H9 (cell line): Measurements from ENCODE around the gene ANP32E. TPM values are rescaled to one million over a fixed set of nuclear protein-coding genes. Genes with fewer than 3 reads are reported as not detected.

Experiments
- DNase-seq: peaks from one replicate; pipeline ENCODE4 v3.0.0-alpha.2; 2017
- H2AFZ ChIP-seq: one replicate; pipeline ENCODE4 v1.6.1; 2013; ENCODE audit warnings: mild to moderate bottlenecking, low read length, control low read depth, moderate library complexity
- H2AK5ac ChIP-seq: 2 replicates; pipeline ENCODE4 v1.6.1; 2013; ENCODE audit warnings: low read length, control low read depth, mixed read lengths; ENCODE audit not compliant: insufficient read length
- H2BK120ac ChIP-seq: one replicate; pipeline ENCODE4 v1.6.1; 2013; ENCODE audit warnings: low read depth, mild to moderate bottlenecking, low read length, control low read depth, inconsistent platforms; ENCODE audit not compliant: poor library complexity, severe bottlenecking
- H2BK12ac ChIP-seq: 2 replicates; pipeline ENCODE4 v1.6.1; 2013; ENCODE audit warnings: low read length, control low read depth, mixed read lengths, low read depth; ENCODE audit not compliant: insufficient read length
- H2BK15ac ChIP-seq: 2 replicates; pipeline ENCODE4 v1.6.1; 2013; ENCODE audit warnings: low read depth, low read length, control low read depth
- H2BK20ac ChIP-seq: one replicate; pipeline ENCODE4 v1.6.1; 2013; ENCODE audit warnings: low read depth, mild to moderate bottlenecking, low read length, control low read depth, inconsistent platforms; ENCODE audit not compliant: poor library complexity, severe bottlenecking
- H2BK5ac ChIP-seq: 2 replicates; pipeline ENCODE4 v1.6.1; 2013; ENCODE audit warnings: low read length, control low read depth, mixed read lengths; ENCODE audit not compliant: insufficient read length
- H3K14ac ChIP-seq: 2 replicates; pipeline ENCODE4 v1.6.1; 2013; ENCODE audit warnings: low read length, control low read depth; ENCODE audit not compliant: insufficient read depth
- H3K18ac ChIP-seq: 2 replicates; pipeline ENCODE4 v1.6.1; 2013; ENCODE audit warnings: low read depth, mild to moderate bottlenecking, mixed read lengths, low read length, control low read depth; ENCODE audit not compliant: insufficient read length
- H3K23ac ChIP-seq: 2 replicates; pipeline ENCODE4 v1.6.1; 2013; ENCODE audit warnings: low read length, control low read depth, mixed read lengths, low read depth; ENCODE audit not compliant: insufficient read length
- H3K23me2 ChIP-seq: 2 replicates; pipeline ENCODE4 v1.6.1; 2013; ENCODE audit warnings: low read depth, mild to moderate bottlenecking, mixed read lengths, low read length, control low read depth; ENCODE audit not compliant: insufficient read length, poor library complexity, severe bottlenecking
- H3K27ac ChIP-seq: 2 replicates; pipeline ENCODE4 v1.5.1; 2013; ENCODE audit warnings: low read length, control low read depth, mixed read lengths, low read depth; ENCODE audit not compliant: insufficient read length
- H3K27me3 ChIP-seq: 2 replicates; pipeline ENCODE4 v1.6.1; 2013; ENCODE audit warnings: low read length, control low read depth, inconsistent platforms; ENCODE audit not compliant: insufficient read depth
- H3K4ac ChIP-seq: 2 replicates; pipeline ENCODE4 v1.6.1; 2013; ENCODE audit warnings: low read depth, mild to moderate bottlenecking, control low read depth, inconsistent platforms, low read length, moderate library complexity
- H3K4me1 ChIP-seq: 2 replicates; pipeline ENCODE4 v1.6.1; 2013; ENCODE audit warnings: low read length, control low read depth, inconsistent platforms; ENCODE audit not compliant: insufficient read depth
- H3K4me2 ChIP-seq: 2 replicates; pipeline ENCODE4 v1.6.1; 2013; ENCODE audit warnings: low read length, control low read depth, mixed read lengths; ENCODE audit not compliant: insufficient read length, insufficient read depth
- H3K56ac ChIP-seq: 2 replicates; pipeline ENCODE4 v1.6.1; 2013; ENCODE audit warnings: low read depth, mild to moderate bottlenecking, mixed read lengths, low read length, control low read depth; ENCODE audit not compliant: insufficient read length
- H3K79me1 ChIP-seq: 2 replicates; pipeline ENCODE4 v1.6.1; 2013; ENCODE audit warnings: low read depth, mild to moderate bottlenecking, moderate library complexity, low read length, control low read depth, inconsistent platforms; ENCODE audit not compliant: insufficient read depth, poor library complexity, severe bottlenecking
- H3K79me2 ChIP-seq: 2 replicates; pipeline ENCODE4 v1.6.1; 2013; ENCODE audit warnings: low read length, control low read depth, inconsistent platforms; ENCODE audit not compliant: insufficient read depth
- H3K9ac ChIP-seq: 2 replicates; pipeline ENCODE4 v1.6.1; 2013; ENCODE audit warnings: low read length, control low read depth, mixed read lengths; ENCODE audit not compliant: insufficient read length; ENCODE audit errors: extremely low read depth
- H3K9me3 ChIP-seq: one replicate; pipeline ENCODE4 v1.6.1; 2013; ENCODE audit warnings: low read depth, low read length, inconsistent platforms; ENCODE audit not compliant: control insufficient read depth
- H3T11ph ChIP-seq: one replicate; pipeline ENCODE4 v1.6.1; 2013; ENCODE audit warnings: mild to moderate bottlenecking, low read length, control low read depth, inconsistent platforms
- H4K20me1 ChIP-seq: one replicate; pipeline ENCODE4 v1.6.1; 2013; ENCODE audit not compliant: control insufficient read depth, insufficient read length, insufficient read depth
- H4K5ac ChIP-seq: 2 replicates; pipeline ENCODE4 v1.6.1; 2013; ENCODE audit warnings: low read depth, mild to moderate bottlenecking, mixed read lengths, low read length, control low read depth; ENCODE audit not compliant: insufficient read length
- H4K8ac ChIP-seq: replicated peaks from 2 replicates; pipeline ENCODE4 v1.6.1; 2013; ENCODE audit warnings: low read length, control low read depth, mixed read lengths, low read depth; ENCODE audit not compliant: insufficient read length
- H4K91ac ChIP-seq: 2 replicates; pipeline ENCODE4 v1.6.1; 2013; ENCODE audit warnings: low read depth, mild to moderate bottlenecking, moderate library complexity, mixed read lengths, low read length, control low read depth; ENCODE audit not compliant: insufficient read length
- H3K27ac Mint-ChIP-seq, 3 experiments: 2 replicates in 2 of 3; 3 replicates in 1 of 3; pipeline ENCODE4 v1.8.0; 2020 to 2021; ENCODE audit warnings: mixed read lengths in 3 of 3, mild to moderate bottlenecking in 1 of 3, moderate library complexity in 1 of 3
- H3K27me3 Mint-ChIP-seq: 2 replicates; pipeline ENCODE4 v1.8.0; 2021; ENCODE audit warnings: low read depth, mild to moderate bottlenecking, moderate library complexity, mixed read lengths
- H3K36me3 Mint-ChIP-seq, 3 experiments: 2 replicates in 2 of 3; 3 replicates in 1 of 3; pipeline ENCODE4 v1.8.0; 2020 to 2021; ENCODE audit warnings: low read depth in 3 of 3, mixed read lengths in 3 of 3; ENCODE audit not compliant: insufficient read depth in 1 of 3
- H3K4me1 Mint-ChIP-seq, 2 experiments: 2 replicates each; pipeline ENCODE4 v1.8.0; 2020; ENCODE audit warnings: mixed read lengths in 2 of 2
- H3K4me3 Mint-ChIP-seq, 2 experiments: 2 replicates in 1 of 2; 3 replicates in 1 of 2; pipeline ENCODE4 v1.8.0; 2020 to 2021; ENCODE audit warnings: mild to moderate bottlenecking in 2 of 2, mixed read lengths in 2 of 2, moderate library complexity in 1 of 2
- H3K9me3 Mint-ChIP-seq, 2 experiments: 2 replicates in 1 of 2; 3 replicates in 1 of 2; pipeline ENCODE4 v1.8.0; 2020; ENCODE audit warnings: mild to moderate bottlenecking in 2 of 2, mixed read lengths in 2 of 2, moderate library complexity in 1 of 2
- CTCF ChIP-seq: fragments of 200-600 bp; sonication (generic); conservative IDR thresholded peaks from 3 replicates; pipeline ENCODE4 v1.8.0; 2021; ENCODE audit warnings: antibody characterized with exemption, mild to moderate bottlenecking
- WGBS: extraction: QIAGEN DNeasy Blood & Tissue Kit; methylation state at CpG from one replicate; pipeline ENCODE4 v1.1.7; 2013; ENCODE audit warnings: missing lambda C conversion rate, low lambda C conversion rate, mixed read lengths; ENCODE audit not compliant: insufficient read length; ENCODE audit errors: extremely low coverage; 5-methylcytosine and 5-hydroxymethylcytosine counted together
- total RNA-seq: library from RNA; stranded (reverse); gene quantifications from 2 replicates; pipeline ENCODE4 v1.2.1, GENCODE V29; 2021

ANP32E gene
- total RNA-seq, 1 experiment from 2014 or later = 106 TPM

- peaks cover 36 to 40% of the 10 kb centered on the region in 2 experiments for H3K4me1 Mint-ChIP-seq
- no peak overlapping the region for H3K4ac ChIP-seq
- H2AFZ ChIP-seq = no peak overlapping the region
- peaks cover 26% of the 10 kb centered on the region for H3K23me2 ChIP-seq
- H4K91ac ChIP-seq = no peak overlapping the region
- no CpG with 5 or more reads among the region's 6 CpGs for WGBS
- H3K27ac ChIP-seq = no peak overlapping the region
- H4K20me1 ChIP-seq = no peaks in the 10 kb centered on the region
- H3K27ac Mint-ChIP-seq = peak overlapping the region in 1 of 3 experiments; percentile 89; a peak in 1 of 7 replicates
- H2BK12ac ChIP-seq = no peak overlapping the region
- H2BK5ac ChIP-seq = no peak overlapping the region
- H3K79me2 ChIP-seq = peaks cover 6% of the 10 kb centered on the region; the same call in 1 of the 2 replicates
- H2BK20ac ChIP-seq = no peak overlapping the region
- no peak overlapping the region for H3K4me2 ChIP-seq
- H3K36me3 Mint-ChIP-seq = peaks cover 40 to 71% (median 67%) of the 10 kb centered on the region in 3 experiments
- H3K9me3 Mint-ChIP-seq = no peaks in the 10 kb centered on the region; a peak in 2 of 5 replicates
- no peak overlapping the region for H3K23ac ChIP-seq
- no peak for TF ChIP-seq CTCF
- no peaks in the 10 kb centered on the region for H3K27me3 Mint-ChIP-seq
- H3K9me3 ChIP-seq = no peaks in the 10 kb centered on the region
- H4K5ac ChIP-seq = no peak overlapping the region
- no peak overlapping the region for H4K8ac ChIP-seq
- H3K4me3 Mint-ChIP-seq = no peak overlapping the region
- H3K27me3 ChIP-seq = no peaks in the 10 kb centered on the region
- peaks cover 3% of the 10 kb centered on the region; the same call in 1 of the 2 replicates for H3K4me1 ChIP-seq
- H3K79me1 ChIP-seq = peaks cover 5% of the 10 kb centered on the region
- no peak overlapping the region for H3K9ac ChIP-seq
- no peak overlapping the region for H3T11ph ChIP-seq
- H2BK120ac ChIP-seq = no peak overlapping the region
- no peak overlapping the region for H3K18ac ChIP-seq
- H3K14ac ChIP-seq = no peak overlapping the region
- H3K56ac ChIP-seq = no peak overlapping the region
- H2BK15ac ChIP-seq = no peak overlapping the region
- no peak overlapping the region for H2AK5ac ChIP-seq
- DNase-seq = no peak
Observed at GRCh38 chr1:150263549-150263948, 27.6 kb upstream of the ANP32E start.
